Prostate gland (tissue), 2 donors: ENCODE measurements around the gene RNASEH2C.

ENCODE experiments used
- CTCF ChIP-seq, 4 experiments: fragments of 200-600 bp in 2 of 4; fragments of 450-650 bp in 2 of 4; sonication (generic) in 2 of 4; IDR thresholded peaks; 1 replicate in 3 of 4; 2 replicates in 1 of 4; pipeline ENCODE4 v1.5.1; 2016 to 2019; ENCODE audit warnings: antibody characterized with exemption in 4 of 4, mild to moderate bottlenecking in 2 of 4, moderate library complexity in 2 of 4
- POLR2A ChIP-seq: fragments of 450-650 bp; IDR thresholded peaks from one replicate; pipeline ENCODE4 v1.6.1; 2016; ENCODE audit warnings: antibody characterized with exemption, mild to moderate bottlenecking

GRCh38 chr11:65672180-65672860 is 48.3 kb downstream of the RNASEH2C start:
- TF ChIP-seq POLR2A = no peak
- no peak for TF ChIP-seq CTCF (IDR thresholded peaks at IDR 0.05)
